IPS-20b (cell line): ENCODE data around the gene GPR15LG.

Source experiments
- H3K27ac ChIP-seq: one replicate; pipeline ENCODE4 v1.5.1; 2013; ENCODE audit warnings: low read length
- H3K27me3 ChIP-seq: 2 replicates; pipeline ENCODE4 v1.6.1; 2013; ENCODE audit warnings: mild to moderate bottlenecking, low read length, inconsistent platforms; ENCODE audit not compliant: insufficient read depth
- H3K36me3 ChIP-seq: 2 replicates; pipeline ENCODE4 v1.6.1; 2013; ENCODE audit warnings: low read depth, mild to moderate bottlenecking, inconsistent platforms, low read length, moderate library complexity; ENCODE audit not compliant: insufficient read depth
- H3K4me1 ChIP-seq: 2 replicates; pipeline ENCODE4 v1.6.1; 2013; ENCODE audit warnings: mild to moderate bottlenecking, control low read depth, inconsistent platforms, low read length, moderate library complexity; ENCODE audit not compliant: insufficient read depth
- H3K4me3 ChIP-seq: 2 replicates; pipeline ENCODE4 v1.5.1; 2013; ENCODE audit warnings: mild to moderate bottlenecking, low read length, inconsistent platforms
- H3K9ac ChIP-seq: 2 replicates; pipeline ENCODE4 v1.6.1; 2013; ENCODE audit warnings: low read depth, mild to moderate bottlenecking, inconsistent platforms, low read length, moderate library complexity
- H3K9me3 ChIP-seq: 2 replicates; pipeline ENCODE4 v1.6.1; 2013; ENCODE audit warnings: mild to moderate bottlenecking, low read depth, low read length, inconsistent platforms; ENCODE audit not compliant: insufficient read depth

GPR15LG gene

DNA sequence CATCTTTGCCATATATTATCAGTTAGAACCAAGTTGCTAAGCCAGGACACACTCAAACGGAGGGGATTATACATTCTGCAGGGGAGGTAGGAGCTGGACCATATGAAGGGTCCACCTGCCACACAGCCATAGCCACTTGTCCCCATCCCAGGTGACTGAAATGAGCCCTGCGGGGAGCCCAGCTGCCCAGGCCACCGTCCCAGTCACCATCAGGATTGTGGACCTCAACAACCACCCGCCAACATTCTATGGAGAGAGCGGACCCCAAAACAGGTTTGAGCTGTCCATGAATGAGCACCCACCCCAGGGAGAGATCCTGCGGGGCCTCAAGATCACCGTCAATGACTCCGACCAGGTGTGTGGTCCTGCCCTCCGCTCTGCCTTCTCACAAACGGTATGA lies 34.4 kb downstream of the GPR15LG start:
- Histone ChIP-seq H3K4me3 (no peak overlapping the region), H3K4me1 (no peaks in the 10 kb centered on the region), H3K9me3 (no peaks in the 10 kb centered on the region), H3K36me3 (no peaks in the 10 kb centered on the region), H3K27ac (no peak overlapping the region), H3K9ac (no peak overlapping the region), H3K27me3 (no peaks in the 10 kb centered on the region; the same call in 1 of the 2 replicates)

DNA sequence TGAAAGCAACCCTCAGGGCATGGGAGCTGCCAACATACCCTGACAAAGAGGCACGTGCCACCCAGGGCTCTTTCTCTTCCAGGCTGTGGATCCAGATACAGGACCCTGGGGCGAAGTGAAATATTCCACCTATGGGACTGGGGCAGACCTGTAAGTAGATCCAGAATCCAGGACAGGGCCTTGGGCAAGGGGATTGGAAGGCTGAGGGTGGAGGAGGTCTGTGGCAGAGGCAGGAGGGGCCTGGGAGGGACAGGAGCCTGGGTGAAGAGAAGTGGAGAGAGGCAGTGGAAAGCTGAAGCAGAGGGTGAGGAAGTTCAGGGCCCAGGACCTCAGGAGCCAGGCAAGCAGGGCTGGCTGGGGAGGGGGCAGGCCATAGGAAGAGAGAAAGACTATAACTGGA lies 38.0 kb downstream of the GPR15LG start:
- Histone ChIP-seq H3K27ac (no peak overlapping the region), H3K4me1 (no peaks in the 10 kb centered on the region), H3K27me3 (no peaks in the 10 kb centered on the region; the same call in 1 of the 2 replicates), H3K9me3 (no peaks in the 10 kb centered on the region), H3K36me3 (no peaks in the 10 kb centered on the region), H3K9ac (no peak overlapping the region), H3K4me3 (no peak overlapping the region)

DNA sequence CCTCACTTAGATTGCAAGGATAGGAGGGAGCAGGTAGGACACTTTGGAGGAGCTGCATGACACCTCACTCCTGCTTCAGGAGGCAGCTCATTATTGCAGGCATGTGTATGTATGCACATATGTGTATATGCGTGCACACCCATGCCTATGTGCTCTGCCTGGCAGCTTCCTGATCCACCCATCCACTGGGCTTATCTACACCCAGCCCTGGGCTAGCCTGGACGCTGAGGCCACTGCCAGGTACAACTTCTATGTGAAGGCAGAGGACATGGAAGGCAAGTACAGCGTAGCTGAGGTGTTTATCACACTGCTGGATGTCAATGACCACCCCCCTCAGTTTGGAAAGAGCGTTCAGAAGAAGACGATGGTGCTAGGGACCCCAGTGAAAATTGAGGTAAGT lies 38.4 kb downstream of the GPR15LG start:
- Histone ChIP-seq H3K4me1 (no peaks in the 10 kb centered on the region), H3K36me3 (no peaks in the 10 kb centered on the region), H3K9me3 (no peaks in the 10 kb centered on the region), H3K9ac (no peak overlapping the region), H3K27me3 (no peaks in the 10 kb centered on the region), H3K4me3 (no peak overlapping the region), H3K27ac (no peak overlapping the region)

DNA sequence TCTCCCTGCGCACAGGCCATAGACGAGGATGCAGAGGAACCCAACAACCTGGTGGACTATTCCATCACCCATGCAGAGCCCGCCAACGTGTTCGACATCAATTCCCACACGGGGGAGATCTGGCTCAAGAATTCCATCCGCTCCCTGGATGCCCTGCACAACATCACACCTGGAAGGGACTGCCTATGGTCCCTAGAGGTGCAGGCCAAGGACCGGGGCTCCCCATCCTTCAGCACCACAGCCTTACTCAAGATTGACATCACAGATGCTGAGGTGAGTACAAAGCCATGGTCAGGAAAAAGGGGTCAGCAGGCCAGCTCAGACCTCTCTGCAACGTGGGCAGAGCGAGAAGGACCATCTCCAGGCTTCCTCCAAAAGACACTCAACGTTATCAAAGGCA lies 39.5 kb downstream of the GPR15LG start:
- no peak overlapping the region for H3K9ac ChIP-seq
- no peaks in the 10 kb centered on the region for H3K9me3 ChIP-seq
- H3K27me3 ChIP-seq = no peaks in the 10 kb centered on the region
- no peaks in the 10 kb centered on the region for H3K36me3 ChIP-seq
- H3K4me1 ChIP-seq = no peaks in the 10 kb centered on the region
- H3K4me3 ChIP-seq = no peak overlapping the region
- no peak overlapping the region for H3K27ac ChIP-seq

DNA sequence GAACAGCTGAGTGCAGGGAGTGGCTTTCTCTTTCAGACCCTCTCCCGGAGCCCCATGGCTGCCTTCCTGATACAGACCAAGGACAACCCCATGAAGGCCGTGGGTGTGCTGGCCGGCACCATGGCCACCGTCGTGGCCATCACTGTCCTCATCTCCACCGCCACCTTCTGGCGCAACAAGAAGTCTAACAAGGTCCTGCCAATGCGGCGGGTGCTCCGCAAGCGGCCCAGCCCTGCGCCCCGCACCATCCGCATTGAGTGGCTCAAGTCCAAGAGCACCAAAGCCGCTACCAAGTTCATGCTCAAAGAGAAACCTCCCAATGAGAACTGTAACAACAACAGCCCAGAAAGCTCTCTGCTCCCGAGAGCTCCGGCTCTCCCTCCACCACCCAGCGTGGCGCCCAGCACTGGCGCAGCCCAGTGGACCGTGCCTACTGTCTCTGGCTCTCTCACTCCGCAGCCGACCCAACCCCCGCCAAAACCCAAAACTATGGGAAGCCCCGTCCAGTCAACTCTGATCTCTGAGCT lies 40.5 kb downstream of the GPR15LG start:
- H3K9ac ChIP-seq = no peak overlapping the region

DNA sequence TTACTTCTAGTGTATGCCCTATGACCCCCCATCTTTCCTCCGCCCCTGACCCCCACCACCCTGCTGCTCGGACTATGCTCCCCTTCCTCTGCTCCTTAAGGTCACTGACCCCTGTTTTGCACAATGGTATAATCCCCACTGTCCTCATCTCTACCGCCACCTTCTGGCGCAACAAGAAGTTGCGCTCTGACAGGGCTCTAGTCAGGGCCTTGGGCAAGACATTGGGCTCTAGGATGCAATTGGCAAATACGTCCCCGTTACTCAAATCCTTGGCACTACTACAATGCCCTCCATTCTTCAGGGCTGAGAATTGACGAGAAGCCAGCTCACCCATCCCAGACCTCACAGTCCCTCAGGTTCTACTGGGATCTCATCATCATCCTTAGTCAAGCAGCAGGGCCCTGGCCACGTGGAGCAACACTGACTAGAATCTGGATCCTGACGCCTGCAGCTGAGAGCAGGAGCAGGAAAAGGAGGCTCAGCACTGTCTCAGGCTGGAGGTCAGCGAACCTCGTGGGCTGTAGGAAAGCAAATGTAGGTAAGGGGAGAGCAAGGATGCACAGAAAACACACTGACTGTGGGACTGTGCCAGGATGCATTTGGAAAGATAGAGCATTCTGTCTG lies 41.1 kb downstream of the GPR15LG start:
- Histone ChIP-seq H3K27me3 (no peaks in the 10 kb centered on the region), H3K4me3 (no peak overlapping the region), H3K9ac (no peak overlapping the region), H3K4me1 (no peaks in the 10 kb centered on the region), H3K27ac (no peak overlapping the region), H3K9me3 (no peaks in the 10 kb centered on the region), H3K36me3 (no peaks in the 10 kb centered on the region)

More for the DNA sequence above, 40.5 kb downstream of the GPR15LG start:
- no peaks in the 10 kb centered on the region for H3K9me3 ChIP-seq
- no peaks in the 10 kb centered on the region for H3K27me3 ChIP-seq
- H3K36me3 ChIP-seq = no peaks in the 10 kb centered on the region
- no peaks in the 10 kb centered on the region for H3K4me1 ChIP-seq
- no peak overlapping the region for H3K4me3 ChIP-seq
- H3K27ac ChIP-seq = no peak overlapping the region

DNA sequence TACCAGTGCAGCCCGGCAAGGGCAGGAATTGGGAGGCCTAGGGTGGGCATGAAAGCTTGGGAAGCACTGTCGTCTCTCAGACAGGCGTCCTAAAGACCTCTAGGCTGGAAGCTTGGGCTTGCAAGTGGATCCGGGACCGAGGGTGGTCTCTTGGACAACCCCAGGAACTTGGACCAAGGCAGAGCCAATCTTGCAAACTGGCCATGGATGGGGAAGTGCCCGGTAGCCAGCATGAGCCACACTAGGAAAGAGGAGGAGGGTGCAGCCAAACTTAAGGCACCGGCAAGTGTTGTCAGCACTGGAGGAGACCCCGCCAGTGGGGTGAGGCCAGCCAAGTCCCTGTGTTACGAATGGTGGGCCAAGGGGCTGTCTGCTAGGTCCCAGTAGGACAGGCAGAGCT lies 43.2 kb downstream of the GPR15LG start:
- Histone ChIP-seq H3K36me3 (no peaks in the 10 kb centered on the region), H3K9me3 (no peaks in the 10 kb centered on the region), H3K4me1 (no peaks in the 10 kb centered on the region), H3K27me3 (no peaks in the 10 kb centered on the region), H3K4me3 (no peak overlapping the region), H3K9ac (no peak overlapping the region), H3K27ac (no peak overlapping the region)

DNA sequence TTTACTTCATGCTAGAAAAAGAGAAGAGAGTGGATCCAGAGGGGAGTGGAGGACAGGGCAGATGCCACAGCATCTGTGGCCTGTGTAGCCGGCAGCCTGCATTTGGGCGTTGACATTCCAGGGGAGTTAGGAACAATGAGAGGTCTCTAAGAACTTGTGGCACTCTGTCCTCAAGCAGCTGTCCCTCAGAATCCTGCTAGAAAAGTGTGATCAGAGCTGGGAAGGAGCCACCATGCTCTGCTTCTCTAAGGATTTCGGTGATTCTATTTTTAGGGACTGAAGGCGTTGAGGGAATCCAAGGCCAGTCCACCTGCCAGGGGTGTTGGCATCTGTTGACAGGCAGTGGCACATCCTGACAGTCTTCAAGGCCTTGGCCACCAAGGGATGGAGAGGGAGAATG lies 44.1 kb downstream of the GPR15LG start:
- Histone ChIP-seq H3K9me3 (no peaks in the 10 kb centered on the region), H3K4me1 (no peaks in the 10 kb centered on the region), H3K4me3 (no peak overlapping the region), H3K9ac (no peak overlapping the region), H3K27ac (no peak overlapping the region), H3K36me3 (no peaks in the 10 kb centered on the region), H3K27me3 (no peaks in the 10 kb centered on the region; the same call in 1 of the 2 replicates)

DNA sequence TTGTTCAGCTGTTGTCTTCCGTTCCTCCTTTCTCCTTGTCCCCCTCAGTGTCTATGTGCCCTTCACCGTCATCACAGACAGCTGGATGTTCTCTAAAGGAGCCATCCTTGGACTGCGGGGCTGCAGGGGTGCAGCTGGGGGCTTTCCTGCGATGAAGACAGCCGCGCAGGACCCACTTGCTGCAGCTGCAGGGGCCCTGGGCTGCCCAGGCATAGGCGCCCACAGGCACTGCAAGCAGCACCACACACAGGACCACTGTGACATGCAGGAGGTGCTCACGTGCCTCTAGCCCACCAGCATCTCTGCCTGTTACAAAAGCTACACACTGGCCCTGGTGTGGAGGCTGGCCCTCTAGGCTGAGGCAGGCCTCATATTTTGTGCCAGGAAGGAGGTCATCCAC lies 48.3 kb downstream of the GPR15LG start:
- Histone ChIP-seq H3K27me3 (peaks cover 14% of the 10 kb centered on the region; the same call in 1 of the 2 replicates), H3K4me3 (no peak overlapping the region), H3K4me1 (no peaks in the 10 kb centered on the region), H3K9me3 (no peaks in the 10 kb centered on the region), H3K9ac (no peak overlapping the region), H3K36me3 (no peaks in the 10 kb centered on the region), H3K27ac (no peak overlapping the region)

DNA sequence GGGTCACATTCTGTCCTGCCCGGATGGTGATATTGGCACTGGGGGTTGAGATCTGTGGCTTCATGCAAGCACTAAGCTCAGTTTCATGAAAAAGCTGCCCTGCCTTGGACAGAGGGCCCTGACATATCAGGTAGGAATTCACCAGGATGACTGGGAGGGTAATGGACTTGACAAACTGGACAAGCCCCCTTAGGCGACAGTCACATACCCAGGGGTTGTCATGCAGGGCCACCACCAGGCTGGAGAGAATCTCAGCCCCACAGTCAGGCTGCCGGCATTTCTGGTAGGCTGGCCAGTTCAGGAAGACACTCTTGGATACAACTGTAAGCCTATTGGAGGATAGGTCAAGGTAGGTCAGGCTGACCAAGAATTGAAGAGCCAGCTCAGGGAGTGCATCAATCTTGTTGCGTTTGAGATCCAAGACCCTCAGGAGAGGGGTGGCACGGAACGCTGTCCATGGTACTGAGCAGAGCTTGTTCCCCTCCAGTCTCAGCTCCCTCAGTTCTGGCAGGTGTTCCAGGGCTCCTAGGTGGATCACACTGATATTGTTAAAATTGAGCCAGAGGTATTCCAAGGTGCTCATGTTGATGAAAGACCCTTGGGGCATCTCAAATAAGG lies 50.9 kb downstream of the GPR15LG start:
- Histone ChIP-seq H3K36me3 (no peaks in the 10 kb centered on the region), H3K27ac (no peak overlapping the region), H3K9me3 (no peaks in the 10 kb centered on the region), H3K4me1 (no peaks in the 10 kb centered on the region), H3K27me3 (peaks cover 25% of the 10 kb centered on the region; the same call in 1 of the 2 replicates), H3K4me3 (no peak overlapping the region), H3K9ac (no peak overlapping the region)

DNA sequence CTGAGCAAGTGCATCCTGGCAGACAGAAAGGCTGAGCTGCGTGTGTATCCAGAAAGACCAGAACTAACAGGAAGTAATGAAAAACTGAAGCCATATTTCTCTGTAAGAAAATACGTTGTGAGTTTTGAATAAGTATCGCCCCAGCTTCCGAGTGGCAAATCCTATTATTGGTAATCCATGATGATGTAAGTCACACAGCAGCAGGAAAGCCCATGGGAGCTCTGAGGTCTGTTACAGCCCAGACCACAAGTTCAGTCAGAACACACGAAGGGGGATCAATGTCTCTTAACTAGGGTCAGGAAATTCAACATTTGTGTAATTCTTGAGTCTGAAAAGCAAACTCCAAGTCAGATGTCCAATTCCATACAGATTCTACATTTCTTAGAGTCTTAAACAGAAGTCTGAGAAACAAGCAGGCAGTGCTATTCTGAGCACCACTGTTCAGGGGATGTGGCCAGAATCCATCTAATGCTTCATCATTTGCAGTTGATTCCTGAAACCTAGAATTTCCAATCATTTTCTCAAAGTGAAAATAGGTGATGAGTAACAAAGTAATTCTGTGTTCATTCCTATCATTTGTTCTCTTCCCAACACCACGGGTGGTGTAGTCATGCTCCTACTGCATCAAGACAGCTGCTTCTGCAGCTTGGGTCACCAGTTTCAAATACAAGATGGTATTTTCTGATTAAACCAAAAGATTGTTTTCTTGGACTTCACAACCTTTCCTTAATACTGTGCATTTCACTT lies 52.0 kb downstream of the GPR15LG start, which contains the start of gene LRIT2:
Gene LRIT2, minus strand, starts transcription at position 118 of the 747 bp plus-strand sequence. Its CDS starts 24 bp downstream, at position 94.
- Histone ChIP-seq H3K4me1 (no peaks in the 10 kb centered on the region), H3K27ac (no peak within 1 kb of the TSS), H3K36me3 (no peaks in the 10 kb centered on the region), H3K9ac (no peak within 1 kb of the TSS), H3K27me3 (peaks cover 25% of the 10 kb centered on the region; the same call in 1 of the 2 replicates), H3K9me3 (no peaks in the 10 kb centered on the region), H3K4me3 (no peak within 1 kb of the TSS)
